ENCODE data around the gene HSBP1L1. TPM values are rescaled to one million over a fixed set of nuclear protein-coding genes. Genes with fewer than 3 reads are reported as not detected.
A peak's percentile ranks its signal among the peaks of the same experiment; 100 is the strongest.

HSBP1L1 gene
- total RNA-seq, 4 donors from 2014 or later: 25.7 to 51.8 (median 39.6) TPM

- no peak overlapping the region for H3K27ac ChIP-seq
- no peaks in the 10 kb centered on the region for H3K9me3 ChIP-seq
- no peak for DNase-seq
- peaks cover 43 to 46% of the 10 kb centered on the region in 2 donors for H3K4me1 ChIP-seq
- H3K36me3 ChIP-seq: peaks cover 0 to 4% of the 10 kb centered on the region in 2 donors
- H3K27me3 ChIP-seq: no peaks in the 10 kb centered on the region
- intact Hi-C loops (cut with DNase I): no loop called here
- WGBS, 2 donors: 96 to 98% methylated on average over 2 of the region's 2 CpGs
- TF ChIP-seq CTCF (IDR thresholded peaks at IDR 0.05) (no peak), POLR2A (IDR thresholded peaks at IDR 0.05) (no peak)
- H3K4me3 ChIP-seq (replicated peaks in 1 of 3): no peak overlapping the region
These were observed 34.3 kb upstream of the HSBP1L1 start for GRCh38 chr18:79930020-79930642.

- H3K9me3 ChIP-seq: no peaks in the 10 kb centered on the region
- intact Hi-C loops (cut with DNase I): no loop called here
- no peak overlapping the region for H3K4me3 ChIP-seq (replicated peaks in 1 of 3)
- WGBS, 2 donors: 93 to 97% methylated on average over 2 of the region's 2 CpGs
- TF ChIP-seq POLR2A (IDR thresholded peaks at IDR 0.05) (no peak), CTCF (IDR thresholded peaks at IDR 0.05) (no peak)
- peaks cover 0 to 8% of the 10 kb centered on the region in 2 donors for H3K36me3 ChIP-seq
- H3K4me1 ChIP-seq: peaks cover 34 to 39% of the 10 kb centered on the region in 2 donors
- no peak overlapping the region for H3K27ac ChIP-seq
- H3K27me3 ChIP-seq: no peaks in the 10 kb centered on the region
- no peak for DNase-seq
These were observed 33.0 kb upstream of the HSBP1L1 start for GRCh38 chr18:79931475-79931874.

- no peak for DNase-seq
- no peak overlapping the region for H3K4me3 ChIP-seq (replicated peaks in 1 of 3)
- peaks cover 5 to 8% of the 10 kb centered on the region in 2 donors for H3K36me3 ChIP-seq
- H3K27ac ChIP-seq: no peak overlapping the region
- TF ChIP-seq CTCF (IDR thresholded peaks at IDR 0.05) (no peak), POLR2A (IDR thresholded peaks at IDR 0.05) (no peak)
- H3K4me1 ChIP-seq: peaks cover 34 to 41% of the 10 kb centered on the region in 2 donors
- no peaks in the 10 kb centered on the region for H3K27me3 ChIP-seq
- no peaks in the 10 kb centered on the region for H3K9me3 ChIP-seq
- 94 to 96% methylated on average over 3 of the region's 3 CpGs for WGBS, 2 donors
- intact Hi-C loops (cut with DNase I): no loop called here
These were observed 31.5 kb upstream of the HSBP1L1 start for GRCh38 chr18:79932907-79933306.

- no peak for DNase-seq
- H3K9me3 ChIP-seq: no peaks in the 10 kb centered on the region
- H3K27ac ChIP-seq: no peak overlapping the region
- no peak overlapping the region for H3K4me3 ChIP-seq (replicated peaks in 1 of 3)
- 86 to 94% methylated on average over 10 of the region's 10 CpGs for WGBS, 2 donors
- H3K4me1 ChIP-seq: peaks cover 34 to 41% of the 10 kb centered on the region in 2 donors
- intact Hi-C loops (cut with DNase I): no loop called here
- no peaks in the 10 kb centered on the region for H3K27me3 ChIP-seq
- TF ChIP-seq POLR2A (IDR thresholded peaks at IDR 0.05) (no peak), CTCF (IDR thresholded peaks at IDR 0.05) (no peak)
- peaks cover 5 to 8% of the 10 kb centered on the region in 2 donors for H3K36me3 ChIP-seq
These were observed 30.7 kb upstream of the HSBP1L1 start for GRCh38 chr18:79933765-79934164.

GRCh38 chr18:79934311-79935097, 29.9 kb upstream of the HSBP1L1 start:
- intact Hi-C loops (cut with DNase I): no loop called here
- Histone ChIP-seq H3K4me3 (replicated peaks in 1 of 3) (no peak overlapping the region), H3K4me1 (peaks cover 33 to 42% of the 10 kb centered on the region in 2 donors), H3K27me3 (no peaks in the 10 kb centered on the region), H3K36me3 (peaks cover 5 to 8% of the 10 kb centered on the region in 2 donors), H3K27ac (peak overlapping the region in 2 of 3 donors; percentile 19 to 94), H3K9me3 (no peaks in the 10 kb centered on the region)
- DNase-seq: peak in 1 of 2 donors; percentile 6
- TF ChIP-seq POLR2A (IDR thresholded peaks at IDR 0.05) (no peak), CTCF (IDR thresholded peaks at IDR 0.05) (no peak)
- 69 to 75% methylated on average over 8 of the region's 8 CpGs for WGBS, 2 donors

Data from thyroid gland (tissue), 4 donors.